Glutamatergic neuron (in vitro differentiated cells): ENCODE results near the gene HACD3. TPM values are rescaled to one million over a fixed set of nuclear protein-coding genes. Genes with fewer than 3 reads are reported as not detected.

ENCODE experiments used
- DNase-seq: peaks from one replicate; pipeline ENCODE4 v3.0.0; 2022
- H3K27ac Mint-ChIP-seq: one replicate; pipeline ENCODE4 v1.8.0; 2020; ENCODE audit warnings: mild to moderate bottlenecking, mixed read lengths, inconsistent platforms; ENCODE audit not compliant: unreplicated experiment
- H3K27me3 Mint-ChIP-seq: one replicate; pipeline ENCODE4 v1.8.0; 2020; ENCODE audit warnings: mild to moderate bottlenecking, moderate library complexity, mixed read lengths, inconsistent platforms; ENCODE audit not compliant: unreplicated experiment
- H3K36me3 Mint-ChIP-seq: one replicate; pipeline ENCODE4 v1.8.0; 2020; ENCODE audit warnings: mild to moderate bottlenecking, mixed read lengths, inconsistent platforms; ENCODE audit not compliant: unreplicated experiment
- H3K4me1 Mint-ChIP-seq: one replicate; pipeline ENCODE4 v1.8.0; 2020; ENCODE audit warnings: mild to moderate bottlenecking, low read depth, mixed read lengths, inconsistent platforms; ENCODE audit not compliant: unreplicated experiment
- H3K4me3 Mint-ChIP-seq: one replicate; pipeline ENCODE4 v1.8.0; 2020; ENCODE audit warnings: mild to moderate bottlenecking, mixed read lengths, inconsistent platforms; ENCODE audit not compliant: unreplicated experiment
- H3K9me3 Mint-ChIP-seq: one replicate; pipeline ENCODE4 v1.8.0; 2020; ENCODE audit warnings: mild to moderate bottlenecking, moderate library complexity, mixed read lengths, inconsistent platforms; ENCODE audit not compliant: unreplicated experiment
- CTCF ChIP-seq: fragments of 200-600 bp; sonication (generic); IDR thresholded peaks from one replicate; pipeline ENCODE4 v1.5.0; 2021; ENCODE audit not compliant: partially characterized antibody, unreplicated experiment
- total RNA-seq: library from RNA; stranded (reverse); fragmentation: NEBNext Ultra II Directional; extraction: Animal tissue kit (Norgen Biotek cat#: 25700); gene quantifications from one replicate; pipeline ENCODE4 v1.2.1, GENCODE V29; 2021; ENCODE audit not compliant: unreplicated experiment

The HACD3 gene
- total RNA-seq, 1 donor from 2014 or later: 200 TPM

- Mint-ChIP-seq H3K36me3 (no peaks in the 10 kb centered on the region), H3K27me3 (peaks cover 2% of the 10 kb centered on the region), H3K27ac (no peak overlapping the region), H3K4me1 (peaks cover 4% of the 10 kb centered on the region), H3K9me3 (peaks cover 4% of the 10 kb centered on the region), H3K4me3 (no peak overlapping the region)
- DNase-seq: no peak
- TF ChIP-seq CTCF: no peak
Measured at GRCh38 chr15:65521350-65521749, 8.9 kb upstream of the HACD3 start.

- no peaks in the 10 kb centered on the region for H3K9me3 Mint-ChIP-seq
- no peak overlapping the region for H3K4me3 Mint-ChIP-seq
- no peaks in the 10 kb centered on the region for H3K4me1 Mint-ChIP-seq
- no peak overlapping the region for H3K27ac Mint-ChIP-seq
- no peaks in the 10 kb centered on the region for H3K36me3 Mint-ChIP-seq
- no peak for DNase-seq
- H3K27me3 Mint-ChIP-seq: no peaks in the 10 kb centered on the region
- no peak for TF ChIP-seq CTCF
Measured at GRCh38 chr15:65524226-65524625, 6.0 kb upstream of the HACD3 start.

- no peak for TF ChIP-seq CTCF
- peaks cover 5% of the 10 kb centered on the region for H3K4me1 Mint-ChIP-seq
- no peak overlapping the region for H3K4me3 Mint-ChIP-seq
- no peak overlapping the region for H3K27ac Mint-ChIP-seq
- H3K27me3 Mint-ChIP-seq: peaks cover 4% of the 10 kb centered on the region
- no peaks in the 10 kb centered on the region for H3K36me3 Mint-ChIP-seq
- no peaks in the 10 kb centered on the region for H3K9me3 Mint-ChIP-seq
- DNase-seq: no peak
Measured at GRCh38 chr15:65525622-65526021, 4.6 kb upstream of the HACD3 start.

- Mint-ChIP-seq H3K9me3 (peaks cover 6% of the 10 kb centered on the region), H3K27me3 (peaks cover 8% of the 10 kb centered on the region), H3K4me1 (peaks cover 19% of the 10 kb centered on the region), H3K4me3 (no peak overlapping the region), H3K36me3 (no peaks in the 10 kb centered on the region), H3K27ac (no peak overlapping the region)
- DNase-seq: no peak
- TF ChIP-seq CTCF: no peak
Measured at GRCh38 chr15:65528461-65529060, 1.7 kb upstream of the HACD3 start.

- peaks cover 6% of the 10 kb centered on the region for H3K9me3 Mint-ChIP-seq
- peaks cover 28% of the 10 kb centered on the region for H3K4me1 Mint-ChIP-seq
- peak overlapping the region; percentile 77 for H3K27ac Mint-ChIP-seq
- H3K27me3 Mint-ChIP-seq: peaks cover 8% of the 10 kb centered on the region
- no peak for TF ChIP-seq CTCF
- H3K4me3 Mint-ChIP-seq: peak overlapping the region; percentile 87
- no peaks in the 10 kb centered on the region for H3K36me3 Mint-ChIP-seq
- DNase-seq: no peak
Measured at GRCh38 chr15:65529762-65530317, 423 bp upstream of the HACD3 start.
